D721Med (cell line): Measurements from ENCODE around the gene FAM24A.

ENCODE experiments used
- DNase-seq: peaks from one replicate; pipeline ENCODE4 v3.0.0; 2011; ENCODE audit warnings: low spot score; ENCODE audit not compliant: insufficient read length
- FAIRE-seq: peaks from 2 replicates; lab custom pipeline; 2011; peaks lifted over from hg19 to GRCh38; lab: Jason Lieb, UNC
- CTCF ChIP-seq: IDR thresholded peaks from 2 replicates; pipeline ENCODE4 v1.5.1; 2012; ENCODE audit warnings: mild to moderate bottlenecking, control low read depth; ENCODE audit not compliant: insufficient read depth; ENCODE audit errors: missing control alignments

FAM24A gene

GRCh38 chr10:122957474-122957873 lies 47.1 kb downstream of the FAM24A start:
- DNase-seq = no peak
- TF ChIP-seq CTCF = no peak
- no peak for FAIRE-seq

- TF ChIP-seq CTCF = no peak
- no peak for DNase-seq
- no peak for FAIRE-seq
These were observed 52.0 kb downstream of the FAM24A start for GRCh38 chr10:122962405-122962804.
